HEK293 (cell line): Measurements from ENCODE around the gene LEPR.

Source experiments
- CTCF ChIA-PET: fragments of 350-600 bp; formaldehyde crosslinking; extraction: SDS; loops from one replicate; lab custom pipeline; 2021; ENCODE audit warnings: antibody characterized with exemption; lab: Yijun Ruan, JAX
- POLR2A ChIA-PET: fragments of 300-600 bp; formaldehyde crosslinking; extraction: SDS; loops from one replicate; lab custom pipeline; 2020; ENCODE audit warnings: antibody characterized with exemption, inconsistent platforms; lab: Yijun Ruan, JAX
- H3K27ac ChIP-seq: fragments of 200-500 bp; sonication (Bioruptor generic); 2 replicates; pipeline ENCODE4 v1.5.1; 2014; ENCODE audit warnings: low read depth, low read length, control low read depth, inconsistent platforms; ENCODE audit errors: extremely low read depth
- H3K36me3 ChIP-seq, 2 experiments: fragments of 200-500 bp in 1 of 2; sonication (Bioruptor generic) in 1 of 2; 1 replicate in 1 of 2; 2 replicates in 1 of 2; pipeline ENCODE4 v1.5.1; 2014 to 2017; ENCODE audit warnings: inconsistent platforms in 2 of 2, low read length in 2 of 2; ENCODE audit not compliant: control insufficient read depth in 2 of 2, insufficient read depth in 1 of 2
- H3K4me1 ChIP-seq: fragments of 200-500 bp; sonication (Bioruptor generic); 2 replicates; pipeline ENCODE4 v1.5.1; 2014; ENCODE audit warnings: mild to moderate bottlenecking, low read length, inconsistent platforms; ENCODE audit not compliant: control insufficient read depth, insufficient read depth
- H3K4me3 ChIP-seq: 2 replicates; pipeline ENCODE4 v1.5.1; 2011; ENCODE audit warnings: low read depth, mild to moderate bottlenecking, control low read depth, low read length, moderate library complexity
- H3K9me3 ChIP-seq: fragments of 200-500 bp; sonication (Bioruptor generic); 2 replicates; pipeline ENCODE4 v1.5.1; 2014; ENCODE audit warnings: low read depth, low read length, inconsistent platforms; ENCODE audit not compliant: control insufficient read depth, insufficient read depth
- HIC1 ChIP-seq: fragments of 450-650 bp; formaldehyde crosslinking; IDR thresholded peaks from 2 replicates; pipeline ENCODE4 v1.5.1; 2016; ENCODE audit warnings: missing biosample characterization, missing genetic modification characterization
- KLF17 ChIP-seq: fragments of 450-650 bp; formaldehyde crosslinking; IDR thresholded peaks from 2 replicates; pipeline ENCODE4 v1.5.1; 2016; ENCODE audit warnings: missing biosample characterization, missing genetic modification characterization
- PRDM10 ChIP-seq: fragments of 450-650 bp; formaldehyde crosslinking; IDR thresholded peaks from 2 replicates; pipeline ENCODE4 v1.5.1; 2016; ENCODE audit warnings: missing biosample characterization, missing genetic modification characterization
- REPIN1 ChIP-seq: fragments of 450-650 bp; formaldehyde crosslinking; IDR thresholded peaks from 2 replicates; pipeline ENCODE4 v1.5.1; 2017; ENCODE audit warnings: missing biosample characterization, missing genetic modification characterization, low read depth
- ZBTB26 ChIP-seq: fragments of 450-650 bp; formaldehyde crosslinking; optimal IDR thresholded peaks from 2 replicates; pipeline ENCODE3; 2016; ENCODE audit warnings: missing biosample characterization, mild to moderate bottlenecking, missing genetic modification characterization
- ZBTB44 ChIP-seq: fragments of 450-650 bp; IDR thresholded peaks from 2 replicates; pipeline ENCODE4 v1.5.1; 2018; ENCODE audit warnings: missing biosample characterization, mild to moderate bottlenecking, missing genetic modification characterization
- ZNF184 ChIP-seq: fragments of 450-650 bp; IDR thresholded peaks from 2 replicates; pipeline ENCODE4 v1.5.1; 2018; ENCODE audit warnings: missing biosample characterization, mild to moderate bottlenecking, missing genetic modification characterization
- ZNF248 ChIP-seq: fragments of 450-650 bp; formaldehyde crosslinking; IDR thresholded peaks from 2 replicates; pipeline ENCODE4 v1.5.1; 2017; ENCODE audit warnings: missing biosample characterization, missing genetic modification characterization
- ZNF513 ChIP-seq: fragments of 450-650 bp; IDR thresholded peaks from 2 replicates; pipeline ENCODE4 v1.5.1; 2018; ENCODE audit warnings: missing biosample characterization, missing genetic modification characterization
- ZNF518A ChIP-seq: fragments of 450-650 bp; formaldehyde crosslinking; conservative IDR thresholded peaks from 2 replicates; pipeline ENCODE4 v1.5.1; 2016; ENCODE audit warnings: low read depth, missing biosample characterization, missing genetic modification characterization
- ZNF521 ChIP-seq: fragments of 450-650 bp; formaldehyde crosslinking; IDR thresholded peaks from 2 replicates; pipeline ENCODE4 v1.5.1; 2017; ENCODE audit warnings: missing biosample characterization, mild to moderate bottlenecking, missing genetic modification characterization
- ZNF549 ChIP-seq: fragments of 450-650 bp; IDR thresholded peaks from 2 replicates; pipeline ENCODE4 v1.5.1; 2018; ENCODE audit warnings: missing biosample characterization, missing genetic modification characterization, mild to moderate bottlenecking, inconsistent platforms, moderate library complexity
- ZNF660 ChIP-seq: fragments of 450-650 bp; IDR thresholded peaks from 2 replicates; pipeline ENCODE4 v1.5.1; 2018; ENCODE audit warnings: missing biosample characterization, mild to moderate bottlenecking, missing genetic modification characterization
- ZNF76 ChIP-seq: fragments of 450-650 bp; formaldehyde crosslinking; IDR thresholded peaks from 2 replicates; pipeline ENCODE4; 2016; ENCODE audit warnings: low read depth, missing biosample characterization, missing genetic modification characterization, borderline replicate concordance
- ZNF768 ChIP-seq: fragments of 450-650 bp; formaldehyde crosslinking; IDR thresholded peaks from 2 replicates; pipeline ENCODE4 v1.5.1; 2018; ENCODE audit warnings: missing biosample characterization, mild to moderate bottlenecking, missing genetic modification characterization

The LEPR gene

GRCh38 chr1:65434760-65435159, 14.3 kb downstream of the LEPR start:
- no peak for TF ChIP-seq ZBTB44 (tag by site-specific recombination)
- TF ChIP-seq ZNF549 (tag by site-specific recombination) = no peak
- no peak for TF ChIP-seq ZNF518A
- no peak for TF ChIP-seq HIC1 (tag by site-specific recombination)
- TF ChIP-seq ZBTB26 = no peak
- no peak for TF ChIP-seq ZNF660 (tag by site-specific recombination)
- TF ChIP-seq ZNF513 (tag by site-specific recombination) = no peak
- Histone ChIP-seq H3K4me1 (no peaks in the 10 kb centered on the region), H3K27ac (no peak overlapping the region), H3K4me3 (no peak overlapping the region), H3K9me3 (no peaks in the 10 kb centered on the region), H3K36me3 (peaks cover 5 to 22% of the 10 kb centered on the region in 2 experiments; a peak in 2 of 3 replicates)
- ChIA-PET POLR2A (no interaction called here), CTCF (interaction anchor here (0.6 to 2.6 kb wide), 5 partner anchors 14 to 309 kb away, joined by 3 to 10 read pairs (median 4); no protein-coding TSS in a partner anchor)

GRCh38 chr1:65435987-65436386, 15.5 kb downstream of the LEPR start:
- no peaks in the 10 kb centered on the region for H3K4me1 ChIP-seq
- peaks cover 0 to 11% of the 10 kb centered on the region in 2 experiments; a peak in 1 of 3 replicates for H3K36me3 ChIP-seq
- H3K9me3 ChIP-seq = no peaks in the 10 kb centered on the region
- no peak overlapping the region for H3K27ac ChIP-seq
- ChIA-PET CTCF (interaction anchor here (0.6 to 1.5 kb wide), 4 partner anchors 139 to 216 kb away, joined by 3 to 5 read pairs (median 4); no protein-coding TSS in a partner anchor), POLR2A (interaction anchor here (1.7 kb wide), 1 partner anchor 16 kb away, joined by 5 read pairs; the partner anchor contains the start of genes LEPR and LEPROT)
- no peak overlapping the region for H3K4me3 ChIP-seq
- TF ChIP-seq ZNF768 (tag by site-specific recombination) (no peak), ZNF76 (no peak), ZNF184 (tag by site-specific recombination) (no peak), REPIN1 (no peak), ZNF248 (tag by site-specific recombination) (no peak), KLF17 (tag by site-specific recombination) (no peak), PRDM10 (no peak), ZNF521 (tag by site-specific recombination) (no peak)
